NB4 (cell line): Measurements from ENCODE around the gene HSPB7.
"Not testable (repeated sequence)": the region's sequence is repeated elsewhere in the genome, so short reads cannot be mapped to it uniquely, and the experiment has no call there.

Experiments
- DNase-seq: peaks from one replicate; pipeline ENCODE4 v3.0.0; 2010; ENCODE audit warnings: low read depth
- H3K4me3 ChIP-seq: one replicate; pipeline ENCODE4 v1.5.1; 2011; ENCODE audit warnings: mild to moderate bottlenecking, low read depth, low read length, moderate library complexity
- MYC ChIP-seq: IDR thresholded peaks from 2 replicates; pipeline ENCODE4 v1.6.1; 2011; ENCODE audit warnings: low read depth, low read length
- POLR2A ChIP-seq: IDR thresholded peaks from 2 replicates; pipeline ENCODE4 v1.6.1; 2011; ENCODE audit warnings: mild to moderate bottlenecking; ENCODE audit not compliant: insufficient read length; ENCODE audit errors: extremely low read depth
- TF ChIP-seq, protein P1 (sequence below): IDR thresholded peaks from 2 replicates; pipeline ENCODE4 v1.6.1; 2011; ENCODE audit warnings: low read depth, low read length
- TF ChIP-seq, protein P2 (sequence below): IDR thresholded peaks from one replicate; pipeline ENCODE4 v1.5.1; 2012; ENCODE audit warnings: low read depth, low read length

HSPB7 gene

DNA sequence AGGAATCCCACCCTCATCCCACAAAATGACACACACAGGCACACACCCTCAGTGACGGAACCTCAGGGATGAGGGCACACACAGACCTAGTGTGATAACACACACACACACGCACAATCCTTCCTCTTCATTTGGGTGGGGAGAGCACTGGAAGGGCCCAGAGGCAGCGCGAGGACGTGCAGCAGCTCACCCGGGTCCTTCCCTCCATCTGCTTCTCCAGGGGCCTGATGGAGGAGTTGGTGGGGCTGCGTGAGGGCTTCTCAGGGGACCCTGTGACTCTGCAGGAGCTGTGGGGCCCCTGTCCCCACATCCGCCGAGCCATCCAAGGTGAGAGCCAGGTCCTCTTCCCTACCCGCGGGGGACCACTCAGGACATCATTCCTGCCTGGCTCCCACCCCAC lies 4.5 kb upstream of the HSPB7 start:
- TF ChIP-seq, protein P1, sequence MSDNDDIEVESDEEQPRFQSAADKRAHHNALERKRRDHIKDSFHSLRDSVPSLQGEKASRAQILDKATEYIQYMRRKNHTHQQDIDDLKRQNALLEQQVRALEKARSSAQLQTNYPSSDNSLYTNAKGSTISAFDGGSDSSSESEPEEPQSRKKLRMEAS: no peak
- TF ChIP-seq, protein P2, sequence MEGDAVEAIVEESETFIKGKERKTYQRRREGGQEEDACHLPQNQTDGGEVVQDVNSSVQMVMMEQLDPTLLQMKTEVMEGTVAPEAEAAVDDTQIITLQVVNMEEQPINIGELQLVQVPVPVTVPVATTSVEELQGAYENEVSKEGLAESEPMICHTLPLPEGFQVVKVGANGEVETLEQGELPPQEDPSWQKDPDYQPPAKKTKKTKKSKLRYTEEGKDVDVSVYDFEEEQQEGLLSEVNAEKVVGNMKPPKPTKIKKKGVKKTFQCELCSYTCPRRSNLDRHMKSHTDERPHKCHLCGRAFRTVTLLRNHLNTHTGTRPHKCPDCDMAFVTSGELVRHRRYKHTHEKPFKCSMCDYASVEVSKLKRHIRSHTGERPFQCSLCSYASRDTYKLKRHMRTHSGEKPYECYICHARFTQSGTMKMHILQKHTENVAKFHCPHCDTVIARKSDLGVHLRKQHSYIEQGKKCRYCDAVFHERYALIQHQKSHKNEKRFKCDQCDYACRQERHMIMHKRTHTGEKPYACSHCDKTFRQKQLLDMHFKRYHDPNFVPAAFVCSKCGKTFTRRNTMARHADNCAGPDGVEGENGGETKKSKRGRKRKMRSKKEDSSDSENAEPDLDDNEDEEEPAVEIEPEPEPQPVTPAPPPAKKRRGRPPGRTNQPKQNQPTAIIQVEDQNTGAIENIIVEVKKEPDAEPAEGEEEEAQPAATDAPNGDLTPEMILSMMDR: no peak
- TF ChIP-seq MYC (no peak), POLR2A (no peak)
- no peak overlapping the region for H3K4me3 ChIP-seq
- DNase-seq: no peak

DNA sequence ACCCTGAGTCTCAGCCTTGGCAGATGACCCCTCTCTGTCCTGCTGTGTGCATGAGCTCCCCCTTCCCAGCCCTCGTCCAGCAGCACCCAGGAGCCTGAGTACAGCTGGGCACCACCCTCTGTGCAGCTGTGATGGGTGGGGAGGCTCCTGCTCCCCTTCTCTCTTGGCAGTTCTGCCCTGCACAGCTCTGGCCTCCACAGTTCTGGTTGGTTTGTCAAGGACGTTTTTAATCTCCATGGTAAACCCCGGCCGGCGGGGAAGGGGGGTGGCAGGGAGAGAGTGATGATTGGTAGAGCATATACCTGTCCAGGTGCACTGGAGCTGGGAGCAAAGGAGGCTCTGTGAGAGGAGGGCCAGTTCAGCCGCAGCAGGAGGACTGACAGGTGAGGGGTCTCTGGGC lies 3.8 kb upstream of the HSPB7 start, which contains the start of gene CLCNKA:
Gene CLCNKA (plus strand): TSS at position 356 of the 400 bp plus-strand sequence. CDS start 584 bp downstream, outside the sequence.
- no peak for DNase-seq
- TF ChIP-seq, protein P1: no peak
- no peak for TF ChIP-seq MYC
- TF ChIP-seq, protein P2: no peak
- no peak for TF ChIP-seq POLR2A
- no peak within 1 kb of the TSS for H3K4me3 ChIP-seq

DNA sequence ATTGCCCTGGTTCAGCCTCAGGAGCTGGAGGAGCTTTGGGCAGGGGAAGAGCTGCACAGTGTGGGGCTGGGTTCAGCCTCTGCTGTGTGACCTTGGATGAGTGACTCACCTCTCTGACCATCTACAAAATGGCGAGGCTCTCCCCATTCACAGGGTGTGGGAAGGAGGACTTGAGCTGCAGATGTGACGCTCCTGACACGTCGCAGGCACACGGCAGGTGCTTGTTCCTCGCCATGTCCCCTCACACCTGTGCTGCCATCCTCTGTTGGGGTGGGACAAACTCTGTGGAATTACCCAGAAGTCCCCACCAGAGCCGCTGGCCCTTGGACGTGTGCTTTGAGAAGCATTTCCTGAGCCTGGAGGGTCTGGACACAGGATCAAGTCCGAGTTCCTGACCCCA lies 3.0 kb upstream of the HSPB7 start:
- not testable (repeated sequence) for H3K4me3 ChIP-seq, DNase-seq

DNA sequence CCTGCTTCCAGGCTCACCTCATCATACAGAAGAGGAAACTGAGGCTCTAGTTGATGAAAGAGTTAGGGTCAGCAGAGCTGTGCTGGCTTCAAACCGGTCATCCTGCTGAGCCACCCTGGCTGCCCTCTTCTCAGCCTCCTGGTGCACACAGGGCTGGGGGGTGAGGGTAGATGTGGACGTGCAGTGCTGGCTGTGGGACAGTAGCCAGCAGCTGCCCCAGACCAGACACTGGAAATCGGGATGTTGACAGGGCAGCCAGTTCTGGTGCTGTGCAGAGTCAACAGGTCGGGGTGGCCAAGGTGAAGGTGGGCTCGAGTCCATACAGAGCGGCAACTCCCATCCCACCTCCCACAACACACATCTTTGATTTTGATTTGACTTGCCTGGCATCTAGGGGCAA lies 2.5 kb upstream of the HSPB7 start:
- DNase-seq: no peak
- H3K4me3 ChIP-seq: no peak overlapping the region
- TF ChIP-seq MYC (no peak), POLR2A (no peak)
- TF ChIP-seq, protein P1: no peak
- TF ChIP-seq, protein P2: no peak

DNA sequence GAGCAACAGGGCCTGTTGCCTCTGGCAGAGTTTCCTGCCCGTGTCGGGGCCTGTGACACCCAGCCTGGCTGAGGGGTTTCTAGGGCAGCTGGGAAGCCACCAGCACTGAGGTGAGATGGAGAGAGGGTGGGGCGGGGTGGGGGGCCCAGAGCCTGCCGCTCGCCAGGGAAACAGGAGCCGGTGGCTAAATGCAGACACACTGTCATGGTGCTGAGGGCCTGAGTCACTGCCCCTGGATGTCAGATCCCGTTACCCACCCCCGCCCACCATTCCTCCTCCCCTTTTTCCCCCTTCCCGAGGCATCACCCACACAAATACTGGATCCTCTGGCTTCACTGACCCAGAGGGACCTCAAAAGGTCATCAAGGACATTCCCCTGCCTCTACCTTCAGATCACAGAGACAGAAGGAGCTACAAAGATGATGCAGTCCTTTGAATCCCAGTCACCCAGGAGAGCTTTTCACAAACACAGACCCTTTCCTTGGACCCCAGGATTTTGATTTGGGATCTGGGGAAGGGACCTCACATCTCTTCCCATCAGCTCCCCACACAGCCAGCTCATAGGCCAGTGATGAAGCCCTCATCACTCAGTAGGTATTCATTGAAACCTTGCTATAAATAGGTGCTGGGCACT lies 1.9 kb upstream of the HSPB7 start:
- DNase-seq: no peak

More for the DNA sequence above, 1.9 kb upstream of the HSPB7 start:
- H3K4me3 ChIP-seq: no peak overlapping the region
- TF ChIP-seq, protein P2: no peak
- no peak for TF ChIP-seq MYC
- TF ChIP-seq POLR2A: no peak
- TF ChIP-seq, protein P1: no peak
